ENCODE measurements around the gene OBSCN.
"Not testable (repeated sequence)": the region's sequence is repeated elsewhere in the genome, so short reads cannot be mapped to it uniquely, and the experiment has no call there.

Gene OBSCN

GRCh38 chr1:228259951-228260350, 52.1 kb downstream of the OBSCN start:
- DNase-seq (ENCODE audit: low read depth, low spot score), result no peak

- DNase-seq (ENCODE audit: low read depth, low spot score), result no peak
These were observed 53.9 kb downstream of the OBSCN start for GRCh38 chr1:228261706-228262105.

DNA sequence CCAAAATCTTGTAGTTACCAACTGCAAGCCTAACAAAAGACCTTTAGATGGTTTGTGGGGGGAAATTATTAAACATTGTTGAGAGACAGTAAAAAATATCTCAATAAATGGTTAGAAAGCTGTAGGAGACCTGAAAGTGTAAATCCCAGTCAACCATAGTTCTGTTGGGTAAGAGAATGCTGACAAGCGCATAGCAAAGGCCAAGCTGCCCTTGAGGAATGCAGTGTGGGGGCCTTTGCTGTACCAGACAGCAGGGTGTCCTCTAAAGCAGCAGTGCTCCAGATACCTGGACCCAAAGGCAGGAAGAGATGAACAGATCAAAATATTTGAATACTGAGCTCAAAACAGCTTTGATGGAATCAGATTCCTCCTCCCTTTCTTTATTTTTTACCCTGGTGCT, 54.6 kb downstream of the OBSCN start:
- no peak for DNase-seq (ENCODE audit: low read depth, low spot score)

GRCh38 chr1:228263636-228264035, 55.8 kb downstream of the OBSCN start:
- DNase-seq (ENCODE audit: low read depth, low spot score), result no peak

DNA sequence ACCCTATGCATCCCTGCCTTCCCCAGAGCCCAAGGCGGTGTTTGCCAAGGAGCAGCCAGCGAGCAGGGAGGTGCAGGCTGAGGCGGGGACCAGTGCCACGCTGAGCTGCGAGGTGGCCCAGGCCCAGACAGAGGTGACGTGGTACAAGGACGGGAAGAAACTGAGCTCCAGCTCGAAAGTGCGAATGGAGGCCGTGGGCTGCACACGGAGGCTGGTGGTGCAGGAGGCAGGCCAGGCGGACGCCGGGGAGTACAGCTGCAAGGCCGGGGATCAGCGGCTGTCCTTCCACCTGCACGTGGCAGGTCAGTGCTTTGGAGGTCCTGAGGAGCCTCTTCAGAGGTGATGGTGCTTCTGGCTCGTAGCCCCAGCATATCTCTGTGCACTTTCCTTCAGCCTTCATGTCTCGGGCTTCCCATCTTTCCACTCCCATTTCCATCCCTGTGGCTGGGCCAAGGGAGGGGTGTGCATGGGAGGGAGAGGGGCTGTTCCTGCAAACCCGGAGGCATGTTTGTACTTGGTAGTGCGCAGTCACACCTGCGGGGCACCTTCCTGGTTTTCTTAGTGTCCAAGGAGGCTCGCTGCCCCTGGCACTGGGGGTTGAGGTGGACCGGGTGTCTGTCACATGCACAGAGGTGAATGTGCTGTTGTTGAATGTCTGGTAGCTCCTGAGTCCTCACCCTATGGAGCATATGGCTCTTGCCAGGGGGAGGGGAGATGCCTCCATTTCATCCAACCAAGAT, 56.4 kb downstream of the OBSCN start:
- DNase-seq (ENCODE audit: low read depth, low spot score), result no peak

- no peak for DNase-seq (ENCODE audit: low read depth, low spot score)
These were observed 57.3 kb downstream of the OBSCN start for GRCh38 chr1:228265167-228265566.

DNA sequence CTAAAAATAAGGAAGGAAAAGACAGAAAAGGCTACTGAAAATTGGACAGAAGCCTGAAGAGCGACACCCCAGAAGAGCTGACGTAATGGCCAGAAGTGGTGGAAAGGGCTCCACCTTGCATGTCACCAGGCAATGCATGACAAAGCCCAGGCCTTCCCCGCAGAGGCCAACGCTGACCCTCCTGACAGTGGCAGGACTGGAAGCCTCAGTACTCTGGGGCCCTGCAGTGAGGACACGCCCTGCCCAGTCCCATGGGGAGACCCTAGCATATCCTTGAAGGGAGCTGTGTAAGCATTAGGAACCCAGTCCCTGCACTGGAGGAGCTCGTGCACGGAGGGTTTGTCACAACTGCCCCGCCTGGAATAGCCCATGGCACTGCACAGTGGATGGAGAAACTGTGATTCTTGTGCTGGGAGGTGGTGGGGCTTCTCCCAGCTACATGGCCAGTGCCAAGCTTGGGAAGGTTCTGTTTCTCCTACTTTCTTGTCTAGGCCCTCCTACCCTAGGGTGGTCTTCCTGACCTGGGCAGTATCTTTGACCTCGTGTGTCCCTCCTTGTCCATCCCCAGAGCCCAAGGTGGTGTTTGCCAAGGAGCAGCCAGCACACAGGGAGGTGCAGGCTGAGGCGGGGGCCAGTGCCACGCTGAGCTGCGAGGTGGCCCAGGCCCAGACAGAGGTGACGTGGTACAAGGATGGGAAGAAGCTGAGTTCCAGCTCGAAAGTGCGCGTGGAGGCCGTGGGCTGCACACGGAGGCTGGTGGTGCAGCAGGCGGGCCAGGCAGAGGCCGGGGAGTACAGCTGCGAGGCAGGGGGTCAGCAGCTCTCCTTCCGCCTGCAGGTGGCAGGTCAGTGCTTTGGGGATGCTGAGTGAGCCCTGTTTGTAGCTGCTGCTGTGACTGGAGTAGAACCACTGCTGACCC, 60.4 kb downstream of the OBSCN start:
- no peak for DNase-seq (ENCODE audit: low read depth, low spot score)

GRCh38 chr1:228268881-228269265, 61.0 kb downstream of the OBSCN start:
- no peak for DNase-seq (ENCODE audit: low read depth, low spot score)

- not testable (repeated sequence) for DNase-seq (ENCODE audit: low read depth, low spot score)
These were observed 61.6 kb downstream of the OBSCN start for GRCh38 chr1:228269431-228269830.

GRCh38 chr1:228270032-228270431, 62.2 kb downstream of the OBSCN start:
- DNase-seq (ENCODE audit: low read depth, low spot score), result no peak

GRCh38 chr1:228271701-228272251, 63.9 kb downstream of the OBSCN start:
- no peak for DNase-seq (ENCODE audit: low read depth, low spot score)

DNA sequence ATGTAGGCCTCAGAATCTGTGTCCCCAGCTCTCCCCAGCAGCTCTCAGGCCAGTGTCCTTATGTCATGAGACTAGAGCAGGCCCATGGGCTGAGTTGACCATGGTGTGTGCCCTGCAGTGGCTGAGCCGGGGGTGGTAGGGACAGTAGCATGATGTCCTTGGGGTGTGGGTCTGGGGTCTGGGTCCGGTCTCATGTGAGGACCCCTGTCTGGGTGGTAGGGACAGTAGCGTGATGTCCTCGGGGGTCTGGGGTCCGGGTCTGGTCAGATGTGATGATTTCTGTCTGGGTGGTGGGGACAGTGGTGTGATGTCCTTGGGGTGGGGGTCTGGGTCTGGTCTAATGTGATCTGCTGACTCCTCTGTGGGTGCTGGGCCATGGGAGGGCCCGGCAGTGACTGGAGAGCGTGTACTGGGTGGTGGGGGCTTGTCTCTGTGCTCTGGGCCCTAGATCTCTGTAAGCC, 64.5 kb downstream of the OBSCN start:
- no peak for DNase-seq (ENCODE audit: low read depth, low spot score)

DNA sequence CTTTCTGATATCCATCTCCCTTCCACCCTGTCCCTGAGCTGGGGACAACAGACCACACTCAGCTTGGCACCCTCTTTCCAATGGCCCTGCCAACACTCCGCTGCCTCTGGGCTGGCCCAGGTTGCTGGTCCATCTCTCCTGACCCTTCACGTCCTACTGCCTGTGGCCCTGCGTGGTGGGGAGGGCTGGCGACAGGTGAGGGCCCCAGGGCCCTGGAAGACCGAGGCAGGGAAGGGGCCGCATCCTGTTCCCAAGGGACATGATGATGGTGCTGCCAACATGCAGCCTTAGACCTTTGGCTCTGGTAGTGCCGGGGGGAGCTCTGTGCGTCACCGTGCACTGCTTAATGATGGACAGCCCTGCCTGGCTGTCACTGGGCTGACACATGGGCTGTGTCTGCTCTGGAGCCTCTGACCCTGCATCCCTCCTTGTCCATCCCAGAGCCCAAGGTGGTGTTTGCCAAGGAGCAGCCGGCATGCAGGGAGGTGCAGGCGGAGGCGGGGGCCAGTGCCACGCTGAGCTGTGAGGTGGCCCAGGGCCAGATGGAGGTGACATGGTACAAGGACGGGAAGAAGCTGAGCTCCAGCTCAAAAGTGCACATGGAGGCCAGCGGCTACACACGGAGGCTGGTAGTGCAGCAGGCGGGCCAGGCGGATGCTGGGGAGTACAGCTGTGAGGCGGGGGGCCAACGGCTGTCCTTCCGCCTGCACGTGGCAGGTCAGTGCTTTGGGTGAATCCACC, 65.2 kb downstream of the OBSCN start:
- no peak for DNase-seq (ENCODE audit: low read depth, low spot score)

DNA sequence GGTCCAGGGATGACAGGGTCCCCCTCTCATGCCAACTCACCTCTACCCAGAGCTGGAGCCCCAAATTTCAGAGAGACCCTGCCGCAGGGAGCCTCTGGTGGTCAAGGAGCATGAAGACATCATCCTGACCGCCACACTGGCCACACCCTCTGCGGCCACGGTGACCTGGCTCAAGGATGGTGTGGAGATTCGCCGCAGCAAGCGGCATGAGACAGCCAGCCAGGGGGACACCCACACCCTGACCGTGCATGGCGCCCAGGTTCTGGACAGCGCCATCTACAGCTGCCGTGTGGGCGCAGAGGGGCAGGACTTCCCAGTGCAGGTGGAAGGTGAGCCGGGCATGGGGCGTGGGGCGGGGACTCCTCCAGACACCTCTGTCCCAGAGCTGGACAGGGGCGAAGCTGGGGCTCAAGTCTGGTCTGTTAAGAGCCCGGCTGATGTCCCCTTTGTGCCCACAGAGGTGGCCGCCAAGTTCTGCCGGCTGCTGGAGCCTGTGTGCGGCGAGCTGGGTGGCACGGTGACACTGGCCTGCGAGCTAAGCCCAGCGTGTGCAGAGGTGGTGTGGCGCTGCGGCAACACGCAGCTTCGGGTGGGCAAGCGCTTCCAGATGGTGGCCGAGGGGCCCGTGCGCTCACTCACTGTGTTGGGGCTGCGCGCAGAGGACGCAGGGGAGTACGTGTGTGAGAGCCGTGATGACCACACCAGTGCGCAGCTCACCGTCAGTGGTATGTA, 66.0 kb downstream of the OBSCN start:
- DNase-seq (ENCODE audit: low read depth, low spot score), result no peak

DNA sequence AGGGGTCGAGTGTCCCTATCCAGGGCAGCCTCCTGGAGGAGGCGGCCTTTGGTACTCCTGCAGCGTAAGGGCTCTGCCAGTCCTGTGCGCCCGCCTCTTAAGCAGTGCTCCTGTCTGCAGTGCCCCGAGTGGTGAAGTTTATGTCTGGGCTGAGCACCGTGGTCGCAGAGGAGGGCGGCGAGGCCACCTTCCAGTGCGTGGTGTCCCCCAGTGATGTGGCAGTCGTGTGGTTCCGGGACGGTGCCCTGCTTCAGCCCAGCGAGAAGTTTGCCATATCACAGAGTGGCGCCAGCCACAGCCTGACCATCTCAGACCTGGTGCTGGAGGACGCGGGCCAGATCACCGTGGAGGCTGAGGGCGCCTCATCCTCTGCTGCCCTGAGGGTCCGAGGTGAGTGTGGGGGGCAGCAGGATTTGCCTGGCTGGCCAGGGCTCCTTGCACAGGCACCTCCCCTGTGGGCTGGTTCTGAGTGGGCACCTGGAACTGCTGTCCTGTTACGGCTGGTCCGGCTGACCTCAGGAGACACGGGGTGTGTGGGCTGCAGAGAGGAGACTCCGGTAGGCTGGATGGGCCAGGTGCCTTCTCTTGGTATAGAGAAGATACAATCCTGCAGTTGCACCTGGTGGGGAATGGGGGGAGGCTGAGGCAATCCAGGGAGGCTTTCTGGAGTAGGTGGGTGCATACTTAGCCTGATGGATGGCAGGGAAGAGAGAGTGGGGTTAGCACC, 66.8 kb downstream of the OBSCN start:
- no peak for DNase-seq (ENCODE audit: low read depth, low spot score)

DNA sequence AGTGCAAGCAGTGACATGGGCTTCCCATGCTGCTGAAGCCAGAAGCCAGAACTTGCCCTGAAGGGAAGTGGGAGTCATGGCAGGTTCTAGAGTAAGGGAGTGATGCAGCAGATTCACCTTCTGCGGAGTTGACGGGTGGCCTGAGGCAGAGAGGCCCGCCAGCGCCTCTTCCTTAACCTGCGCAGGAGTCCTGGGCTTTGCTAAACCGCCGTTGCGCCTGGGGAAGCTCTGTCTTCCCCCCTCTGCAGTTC, 67.3 kb downstream of the OBSCN start:
- DNase-seq (ENCODE audit: low read depth, low spot score), result no peak

DNA sequence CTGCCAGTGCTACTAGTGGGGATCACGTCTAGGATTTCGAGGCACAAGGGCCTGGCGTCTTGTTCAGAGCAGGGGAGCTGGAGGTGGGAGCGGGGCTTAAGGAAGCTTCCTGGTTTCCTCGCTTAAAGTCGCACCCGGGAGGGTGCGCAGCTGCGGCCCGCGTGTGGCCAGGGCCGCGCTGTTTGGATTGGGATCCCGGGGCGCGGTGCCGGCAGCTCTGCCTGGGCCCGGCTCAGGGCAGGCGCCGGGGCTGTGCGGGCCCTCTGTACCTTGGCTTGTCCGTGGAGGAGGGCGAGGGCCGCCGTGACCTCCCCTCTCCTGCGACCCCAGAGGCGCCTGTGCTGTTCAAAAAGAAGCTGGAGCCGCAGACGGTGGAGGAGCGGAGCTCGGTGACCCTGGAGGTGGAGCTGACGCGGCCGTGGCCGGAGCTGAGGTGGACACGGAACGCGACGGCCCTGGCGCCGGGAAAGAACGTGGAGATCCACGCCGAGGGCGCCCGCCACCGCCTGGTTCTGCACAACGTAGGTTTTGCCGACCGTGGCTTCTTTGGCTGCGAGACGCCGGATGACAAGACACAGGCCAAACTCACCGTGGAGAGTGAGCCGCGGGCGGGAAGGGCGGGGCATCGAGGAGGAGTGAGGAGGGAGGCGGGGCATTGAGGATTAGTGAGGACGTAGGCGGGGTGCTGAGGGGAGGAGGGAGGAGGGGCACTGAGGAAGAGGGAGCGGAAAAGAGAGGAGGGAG, 67.8 kb downstream of the OBSCN start:
- peak; percentile 74 for DNase-seq (ENCODE audit: low read depth, low spot score)

- DNase-seq (ENCODE audit: low read depth, low spot score), result no peak
These were observed 68.5 kb downstream of the OBSCN start for GRCh38 chr1:228276174-228276831.

DNA sequence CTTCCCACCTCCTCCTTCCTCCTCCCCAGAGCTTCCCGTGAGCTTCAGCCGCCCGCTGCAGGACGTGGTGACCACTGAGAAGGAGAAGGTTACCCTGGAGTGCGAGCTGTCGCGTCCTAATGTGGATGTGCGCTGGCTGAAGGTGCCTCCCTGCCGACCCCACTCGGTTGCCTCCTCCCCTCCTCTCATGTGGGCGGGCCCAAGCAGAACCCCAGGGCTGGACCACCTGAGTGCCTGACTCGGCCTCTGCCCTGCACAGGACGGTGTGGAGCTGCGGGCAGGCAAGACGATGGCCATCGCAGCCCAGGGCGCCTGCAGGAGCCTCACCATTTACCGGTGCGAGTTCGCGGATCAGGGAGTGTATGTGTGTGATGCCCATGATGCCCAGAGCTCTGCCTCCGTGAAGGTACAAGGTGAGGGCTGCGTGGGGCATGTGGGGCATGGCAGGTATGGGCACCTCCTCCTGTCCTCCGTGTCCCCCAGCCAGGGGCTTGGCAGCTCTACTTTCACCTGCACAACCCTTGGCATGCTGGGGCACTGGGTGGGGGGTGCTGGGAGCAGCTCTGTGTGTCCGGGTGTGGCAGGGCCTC, 69.2 kb downstream of the OBSCN start:
- DNase-seq (ENCODE audit: low read depth, low spot score), result no peak
